HCT116 (cell line): ENCODE measurements around the gene HMGA1. TPM values are rescaled to one million over a fixed set of nuclear protein-coding genes. Genes with fewer than 3 reads are reported as not detected.

Source experiments
- ATAC-seq: fragments of 200-7000 bp; cut with Tn5 transposase; 2 replicates; pipeline ENCODE4 v1.9.1; 2020; ENCODE audit warnings: mild to moderate bottlenecking, moderate library complexity
- BruUV-seq: library from RNA; stranded (reverse); fragments of 400-500 nt; replicated peaks from 2 replicates; lab custom pipeline; 2021; lab: Mats Ljungman, UMichigan
- CTCF ChIA-PET: fragments of 300-600 bp; sonication (Branson Sonifier 250); formaldehyde crosslinking; loops from one replicate; lab custom pipeline; 2021; ENCODE audit warnings: antibody characterized with exemption; lab: Charles Lee
- POLR2A ChIA-PET: fragments of 300-600, 350-600 bp; sonication (Branson Sonifier 250); formaldehyde crosslinking; loops from one replicate; lab custom pipeline; 2021; ENCODE audit warnings: antibody characterized with exemption; lab: Charles Lee
- RAD21 ChIA-PET, 2 experiments: fragments of 300-600 bp; sonication (Branson Sonifier 250); formaldehyde crosslinking; loops; one replicate each; lab custom pipeline; 2023; ENCODE audit warnings: low total read pairs in 2 of 2; ENCODE audit not compliant: uncharacterized antibody in 2 of 2, unreplicated experiment in 2 of 2, low non-redundant PET in 1 of 2; lab: Charles Lee
- DNase-seq: peaks from one replicate; pipeline ENCODE4 v3.0.0-alpha.2; 2010; ENCODE audit warnings: low read depth, low spot score
- H2AFZ ChIP-seq: fragments of 200-600 bp; shearing (Covaris generic), sonication (generic); 2 replicates; pipeline ENCODE4 v1.6.1; 2017; ENCODE audit warnings: low read depth, mixed run types, mixed read lengths, antibody characterized with exemption, low read length; ENCODE audit not compliant: poor library complexity, severe bottlenecking
- H3K27ac ChIP-seq: 2 replicates; pipeline ENCODE4 v1.5.1; 2012; ENCODE audit warnings: low read depth, low read length
- H3K27me3 ChIP-seq: fragments of 200-600 bp; sonication (generic); 2 replicates; pipeline ENCODE4 v1.6.1; 2016; ENCODE audit warnings: mixed run types, low read length, mixed read lengths; ENCODE audit not compliant: insufficient read depth
- H3K36me3 ChIP-seq, 2 experiments: fragments of 200-500 bp in 1 of 2; fragments of 200-600 bp in 1 of 2; sonication (Bioruptor generic) in 1 of 2; sonication (generic) in 1 of 2; 2 replicates each; pipeline versions ENCODE4 v1.5.1 to v1.6.1; 2014 to 2016; ENCODE audit warnings: low read length in 2 of 2, inconsistent platforms in 1 of 2, mixed read lengths in 1 of 2, mixed run types in 1 of 2; ENCODE audit not compliant: insufficient read depth in 2 of 2, control insufficient read depth in 1 of 2
- H3K4me1 ChIP-seq, 2 experiments: fragments of 200-600 bp in 1 of 2; sonication (generic) in 1 of 2; 2 replicates each; pipeline versions ENCODE4 v1.5.1 to v1.6.1; 2012 to 2017; ENCODE audit warnings: low read length in 2 of 2, inconsistent platforms in 1 of 2, mild to moderate bottlenecking in 1 of 2, mixed read lengths in 1 of 2, mixed run types in 1 of 2, moderate library complexity in 1 of 2; ENCODE audit not compliant: insufficient read depth in 2 of 2, control insufficient read depth in 1 of 2
- H3K4me2 ChIP-seq: fragments of 200-600 bp; sonication (generic); 2 replicates; pipeline ENCODE4 v1.6.1; 2017; ENCODE audit warnings: mixed run types, low read length, mixed read lengths
- H3K4me3 ChIP-seq, 2 experiments: fragments of 200-600 bp in 1 of 2; sonication (generic) in 1 of 2; replicated peaks in 1 of 2; 2 replicates each; pipeline ENCODE4 v1.5.1; 2011 to 2016; ENCODE audit warnings: low read length in 2 of 2, control low read depth in 1 of 2, low read depth in 1 of 2, mild to moderate bottlenecking in 1 of 2, mixed read lengths in 1 of 2, mixed run types in 1 of 2
- H3K79me2 ChIP-seq: fragments of 200-600 bp; sonication (generic); 2 replicates; pipeline ENCODE4 v1.6.1; 2017; ENCODE audit warnings: mild to moderate bottlenecking, mixed run types, low read length, moderate library complexity, mixed read lengths; ENCODE audit not compliant: insufficient read depth
- H3K9ac ChIP-seq: fragments of 200-600 bp; sonication (generic); 2 replicates; pipeline ENCODE4 v1.6.1; 2016; ENCODE audit warnings: low read length, mixed read lengths
- H3K9me2 ChIP-seq: fragments of 200-600 bp; sonication (generic), shearing (Covaris generic); 2 replicates; pipeline ENCODE4 v1.6.1; 2017; ENCODE audit warnings: mixed run types, mild to moderate bottlenecking, moderate library complexity; ENCODE audit not compliant: insufficient read depth
- H3K9me3 ChIP-seq, 2 experiments: fragments of 200-500 bp in 1 of 2; fragments of 200-600 bp in 1 of 2; sonication (Bioruptor generic) in 1 of 2; sonication (generic) in 1 of 2; 2 replicates each; pipeline ENCODE4 v1.6.1; 2014 to 2017; ENCODE audit warnings: low read length in 2 of 2, mixed read lengths in 2 of 2, inconsistent platforms in 1 of 2, low read depth in 1 of 2, mild to moderate bottlenecking in 1 of 2, mixed run types in 1 of 2, moderate library complexity in 1 of 2; ENCODE audit not compliant: control insufficient read depth in 1 of 2, insufficient read depth in 1 of 2
- H4K20me1 ChIP-seq: fragments of 200-600 bp; sonication (generic), shearing (Covaris generic); 2 replicates; pipeline ENCODE4 v1.6.1; 2017; ENCODE audit warnings: mixed run types, mild to moderate bottlenecking, moderate library complexity; ENCODE audit not compliant: insufficient read depth
- CBX3 ChIP-seq: IDR thresholded peaks from 2 replicates; pipeline ENCODE4 v1.6.1; 2012; ENCODE audit warnings: low read depth
- CEBPB ChIP-seq: IDR thresholded peaks from 2 replicates; pipeline ENCODE4 v1.6.1; 2012; ENCODE audit warnings: low read depth
- EGR1 ChIP-seq: IDR thresholded peaks from 2 replicates; pipeline ENCODE4 v1.6.1; 2012; ENCODE audit warnings: low read depth
- EZH2phosphoT487 ChIP-seq: fragments of 200-600 bp; IDR thresholded peaks from 2 replicates; pipeline ENCODE4 v1.6.1; 2018; ENCODE audit warnings: antibody characterized with exemption, borderline replicate concordance
- FOSL1 ChIP-seq: IDR thresholded peaks from 2 replicates; pipeline ENCODE4 v1.6.1; 2012; ENCODE audit warnings: low read depth
- POLR2A ChIP-seq: IDR thresholded peaks from 2 replicates; pipeline ENCODE4 v1.7.0; 2011; ENCODE audit warnings: borderline replicate concordance; ENCODE audit not compliant: insufficient read depth, insufficient read length; ENCODE audit errors: extremely low read depth
- RAD21 ChIP-seq: IDR thresholded peaks from 2 replicates; pipeline ENCODE4 v1.6.1; 2012; ENCODE audit warnings: low read depth, mild to moderate bottlenecking
- SIN3A ChIP-seq: IDR thresholded peaks from 2 replicates; pipeline ENCODE4 v1.6.1; 2012; ENCODE audit warnings: low read depth
- SP1 ChIP-seq: IDR thresholded peaks from 2 replicates; pipeline ENCODE4 v1.6.1; 2012; ENCODE audit warnings: low read depth
- SRF ChIP-seq: IDR thresholded peaks from 2 replicates; pipeline ENCODE4 v1.6.1; 2012; ENCODE audit warnings: low read depth
- YY1 ChIP-seq: IDR thresholded peaks from 2 replicates; pipeline ENCODE4 v1.6.1; 2011; ENCODE audit warnings: low read length, low read depth, moderate library complexity, mild to moderate bottlenecking; ENCODE audit not compliant: insufficient replicate concordance; ENCODE audit errors: extremely low read depth
- ZBTB33 ChIP-seq: IDR thresholded peaks from 2 replicates; pipeline ENCODE4 v1.6.1; 2011; ENCODE audit warnings: mild to moderate bottlenecking, low read length, moderate library complexity; ENCODE audit not compliant: insufficient replicate concordance; ENCODE audit errors: extremely low read depth
- ZFX ChIP-seq: fragments of 450-650 bp; IDR thresholded peaks from 2 replicates; pipeline ENCODE4 v1.6.1; 2017
- ZNF274 ChIP-seq: fragments of 200-500 bp; sonication (Bioruptor generic); IDR thresholded peaks from 2 replicates; pipeline ENCODE4 v1.6.1; 2014; ENCODE audit warnings: mild to moderate bottlenecking, low read depth, low read length, inconsistent platforms
- intact Hi-C: fragments of 100-400 bp; cut with micrococcal nuclease; formaldehyde crosslinking; loops from 2 replicates; pipeline ENCODE4 v1.10.0; 2022
- total RNA-seq: library from RNA; stranded (reverse); gene quantifications from one replicate; pipeline ENCODE4 v1.2.1, GENCODE V29; 2021; ENCODE audit not compliant: unreplicated experiment
- TF ChIP-seq, protein P1 (sequence below): IDR thresholded peaks from 2 replicates; pipeline ENCODE4 v1.6.1; 2012

HMGA1 gene
- total RNA-seq, 1 experiment from 2014 or later = 2,459 TPM

DNA sequence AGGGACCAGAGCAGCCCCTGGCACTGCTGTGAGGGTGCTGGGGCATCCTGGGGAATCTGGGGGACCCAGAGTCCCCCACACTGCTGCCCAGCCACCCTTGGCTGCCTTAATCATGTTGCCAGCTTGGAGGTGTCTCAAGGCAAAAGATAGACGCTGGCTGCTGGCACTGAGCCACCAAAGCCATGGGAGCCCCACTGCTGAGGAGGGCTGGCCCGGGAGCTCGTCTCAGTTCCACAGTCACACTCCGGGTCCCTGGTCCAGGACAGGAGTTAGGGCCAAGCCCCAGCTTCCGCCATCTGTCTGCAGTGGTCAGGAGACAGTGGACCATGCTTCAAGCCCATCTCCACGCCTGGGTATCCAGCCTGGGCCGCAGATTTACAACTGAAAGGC lies 41.0 kb upstream of the HMGA1 start:
- Histone ChIP-seq H3K27me3 (no peaks in the 10 kb centered on the region), H3K9me3 (no peaks in the 10 kb centered on the region), H3K4me3 (peak overlapping the region in 1 of 2 experiments; percentile 28; a peak in 1 of 4 replicates), H3K9ac (peak overlapping the region; percentile 41; the same call in 1 of the 2 replicates), H3K4me1 (peaks cover 4 to 26% of the 10 kb centered on the region in 2 experiments), H3K9me2 (no peaks in the 10 kb centered on the region), H3K4me2 (peak overlapping the region; percentile 74), H2AFZ (peak overlapping the region; percentile 82), H3K36me3 (no peaks in the 10 kb centered on the region), H3K27ac (no peak overlapping the region), H4K20me1 (no peaks in the 10 kb centered on the region), H3K79me2 (no peaks in the 10 kb centered on the region)
- ChIA-PET CTCF (interaction anchor here (0.7 to 2.1 kb wide), 17 partner anchors 11 to 414 kb away, joined by 3 to 17 read pairs (median 5); partner anchors contain the start of genes HMGA1 and SMIM29), POLR2A (interaction anchor here (1.0 to 3.4 kb wide), 7 partner anchors 32 to 219 kb away, joined by 3 to 27 read pairs (median 8); partner anchors contain the start of genes HMGA1 and SMIM29), RAD21 (interaction anchor here (0.6 to 1.6 kb wide), 10 partner anchors 28 to 432 kb away, joined by 3 to 7 read pairs (median 3); partner anchors contain the start of gene SMIM29 (in 2 of the 2))
- ATAC-seq = no peak; the same call in 1 of the 2 replicates
- no TSS peak for BruUV-seq
- intact Hi-C loops = loop anchor here (1.0 to 2.0 kb wide), 2 partner anchors 51 to 220 kb away; no protein-coding TSS in a partner anchor
- no peak for DNase-seq
- TF ChIP-seq ZFX = no peak

GRCh38 chr6:34196116-34196832 lies 40.4 kb upstream of the HMGA1 start:
- ChIA-PET CTCF (interaction anchor here (0.7 to 2.1 kb wide), 17 partner anchors 10 to 413 kb away, joined by 3 to 17 read pairs (median 5); partner anchors contain the start of genes HMGA1 and SMIM29), RAD21 (interaction anchor here (0.6 to 1.6 kb wide), 10 partner anchors 28 to 431 kb away, joined by 3 to 7 read pairs (median 3); partner anchors contain the start of gene SMIM29 (in 2 of the 2)), POLR2A (interaction anchor here (0.6 to 3.4 kb wide), 8 partner anchors 32 to 901 kb away, joined by 3 to 27 read pairs (median 8); partner anchors contain the start of genes HMGA1 and SMIM29)
- BruUV-seq = no TSS peak
- no peaks in the 10 kb centered on the region for H3K27me3 ChIP-seq
- no peak overlapping the region; the same call in 1 of the 2 replicates for H3K27ac ChIP-seq
- H3K4me2 ChIP-seq = peak overlapping the region; percentile 74
- H2AFZ ChIP-seq = peak overlapping the region; percentile 82
- no peaks in the 10 kb centered on the region for H3K79me2 ChIP-seq
- intact Hi-C loops = loop anchor here (1.0 to 2.0 kb wide), 2 partner anchors 51 to 219 kb away; no protein-coding TSS in a partner anchor
- H3K9me3 ChIP-seq = no peaks in the 10 kb centered on the region
- H3K36me3 ChIP-seq = no peaks in the 10 kb centered on the region
- H3K9ac ChIP-seq = peak overlapping the region; percentile 41
- peaks cover 4 to 31% of the 10 kb centered on the region in 2 experiments for H3K4me1 ChIP-seq
- no peaks in the 10 kb centered on the region for H3K9me2 ChIP-seq
- H3K4me3 ChIP-seq = peak overlapping the region in 1 of 2 experiments; percentile 28; a peak in 2 of 4 replicates
- peak; percentile 26 for DNase-seq
- peak; percentile 91 for ATAC-seq
- H4K20me1 ChIP-seq = no peaks in the 10 kb centered on the region
- no peak for TF ChIP-seq CEBPB
- peak; percentile 32 for TF ChIP-seq POLR2A
- TF ChIP-seq, protein P1, sequence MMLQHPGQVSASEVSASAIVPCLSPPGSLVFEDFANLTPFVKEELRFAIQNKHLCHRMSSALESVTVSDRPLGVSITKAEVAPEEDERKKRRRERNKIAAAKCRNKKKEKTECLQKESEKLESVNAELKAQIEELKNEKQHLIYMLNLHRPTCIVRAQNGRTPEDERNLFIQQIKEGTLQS = no peak
- TF ChIP-seq RAD21 = peak; percentile 96
- TF ChIP-seq SP1 = no peak
- no peak for TF ChIP-seq ZNF274
- no peak for TF ChIP-seq EGR1
- no peak for TF ChIP-seq EZH2phosphoT487
- no peak for TF ChIP-seq SRF
- TF ChIP-seq CBX3 = no peak
- no peak for TF ChIP-seq ZBTB33
- TF ChIP-seq SIN3A = no peak
- no peak for TF ChIP-seq YY1
- no peak for TF ChIP-seq FOSL1
